Chondrocyte (in vitro differentiated cells): ENCODE measurements around the gene SLC28A1. TPM values are rescaled to one million over a fixed set of nuclear protein-coding genes. Genes with fewer than 3 reads are reported as not detected.

Experiments
- DNase-seq: peaks from one replicate; pipeline ENCODE4 v3.0.0; 2021; ENCODE audit warnings: mixed read lengths, low spot score
- H3K27ac Mint-ChIP-seq: one replicate; pipeline ENCODE4 v1.8.0; 2021; ENCODE audit warnings: mild to moderate bottlenecking, moderate library complexity, mixed read lengths; ENCODE audit not compliant: unreplicated experiment
- H3K27me3 Mint-ChIP-seq: 2 replicates; pipeline ENCODE4 v1.8.0; 2021; ENCODE audit warnings: low read depth, mixed read lengths
- H3K36me3 Mint-ChIP-seq: 2 replicates; pipeline ENCODE4 v1.8.0; 2021; ENCODE audit warnings: low read depth, mixed read lengths
- H3K4me1 Mint-ChIP-seq: 2 replicates; pipeline ENCODE4 v1.8.0; 2021; ENCODE audit warnings: low read depth, mild to moderate bottlenecking, mixed read lengths
- H3K4me3 Mint-ChIP-seq: one replicate; pipeline ENCODE4 v1.8.0; 2021; ENCODE audit warnings: mild to moderate bottlenecking, moderate library complexity, mixed read lengths; ENCODE audit not compliant: unreplicated experiment
- H3K9me3 Mint-ChIP-seq: 2 replicates; pipeline ENCODE4 v1.8.0; 2021; ENCODE audit warnings: low read depth, mixed read lengths
- CTCF ChIP-seq: fragments of 200-600 bp; sonication (generic); IDR thresholded peaks from 2 replicates; pipeline ENCODE4 v1.5.0; 2021; ENCODE audit warnings: antibody characterized with exemption, mild to moderate bottlenecking, moderate library complexity
- total RNA-seq: library from RNA; stranded (reverse); gene quantifications from 3 replicates; pipeline ENCODE4 v1.2.1, GENCODE V29; 2021

The SLC28A1 gene
- total RNA-seq, 1 donor from 2014 or later: not detected

- peaks cover 2% of the 10 kb centered on the region for H3K27me3 Mint-ChIP-seq
- H3K4me3 Mint-ChIP-seq: no peak overlapping the region
- no peak for TF ChIP-seq CTCF
- H3K27ac Mint-ChIP-seq: peak overlapping the region; percentile 78
- no peak for DNase-seq
- H3K36me3 Mint-ChIP-seq: peaks cover 3% of the 10 kb centered on the region
- H3K4me1 Mint-ChIP-seq: peaks cover 27% of the 10 kb centered on the region
- peaks cover 7% of the 10 kb centered on the region for H3K9me3 Mint-ChIP-seq
Measured at GRCh38 chr15:84903751-84904150, 19.3 kb downstream of the SLC28A1 start.

GRCh38 chr15:84904419-84904818 lies 20.0 kb downstream of the SLC28A1 start:
- H3K27me3 Mint-ChIP-seq: peaks cover 2% of the 10 kb centered on the region
- no peak for TF ChIP-seq CTCF
- H3K36me3 Mint-ChIP-seq: peaks cover 2% of the 10 kb centered on the region
- H3K27ac Mint-ChIP-seq: peak overlapping the region; percentile 78
- H3K9me3 Mint-ChIP-seq: peaks cover 4% of the 10 kb centered on the region
- no peak overlapping the region for H3K4me3 Mint-ChIP-seq
- DNase-seq: no peak
- peaks cover 33% of the 10 kb centered on the region for H3K4me1 Mint-ChIP-seq

DNA sequence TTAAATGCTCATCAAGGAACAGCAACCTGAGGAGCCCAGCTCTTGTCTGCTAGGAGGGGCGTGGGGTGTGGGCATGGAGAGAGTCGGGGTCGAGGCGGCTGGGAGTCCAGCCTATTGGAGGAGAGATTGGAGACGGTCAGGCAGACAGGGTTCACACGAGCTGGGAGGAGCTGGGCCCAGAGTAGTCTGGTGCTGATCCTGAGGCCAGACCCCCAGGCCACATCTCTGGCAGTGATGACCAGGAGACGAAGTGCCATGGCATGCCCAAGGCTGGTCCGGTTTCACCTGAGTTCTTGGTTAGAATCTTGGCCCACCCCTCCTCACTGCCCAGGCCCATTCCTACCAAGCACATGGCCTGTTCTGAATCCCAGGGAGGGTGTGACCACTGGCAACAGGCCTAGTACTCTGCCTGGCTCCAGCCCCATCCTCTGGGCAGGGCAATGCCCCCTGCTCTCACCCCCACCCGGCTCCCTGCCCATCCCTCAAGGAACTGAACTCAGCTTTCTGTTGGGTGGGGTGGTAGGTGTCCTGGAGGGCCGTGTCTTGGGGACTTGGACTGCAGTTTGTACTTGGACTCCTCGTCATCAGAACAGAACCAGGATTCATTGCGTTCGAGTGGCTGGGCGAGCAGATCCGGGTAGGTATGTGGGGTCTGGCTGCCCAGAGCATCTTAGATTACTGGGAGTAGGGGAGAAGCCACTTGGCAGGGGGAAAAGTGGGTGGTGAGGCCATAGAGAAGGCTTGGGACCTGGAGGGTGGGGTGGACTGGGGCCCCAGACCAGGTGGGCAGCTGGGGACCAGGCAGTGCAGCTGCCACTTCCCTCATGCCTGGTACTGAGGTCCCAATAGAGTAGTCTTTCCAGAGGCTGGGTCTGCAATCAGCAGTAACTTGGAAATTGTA lies 20.8 kb downstream of the SLC28A1 start:
- peak overlapping the region; percentile 78 for H3K27ac Mint-ChIP-seq
- no peaks in the 10 kb centered on the region for H3K27me3 Mint-ChIP-seq
- DNase-seq: no peak
- H3K4me1 Mint-ChIP-seq: peaks cover 33% of the 10 kb centered on the region
- H3K36me3 Mint-ChIP-seq: no peaks in the 10 kb centered on the region
- H3K9me3 Mint-ChIP-seq: no peaks in the 10 kb centered on the region
- H3K4me3 Mint-ChIP-seq: no peak overlapping the region
- TF ChIP-seq CTCF: no peak

- no peaks in the 10 kb centered on the region for H3K27me3 Mint-ChIP-seq
- no peak overlapping the region for H3K4me3 Mint-ChIP-seq
- H3K27ac Mint-ChIP-seq: no peak overlapping the region
- TF ChIP-seq CTCF: no peak
- DNase-seq: no peak
- no peaks in the 10 kb centered on the region for H3K9me3 Mint-ChIP-seq
- peaks cover 55% of the 10 kb centered on the region for H3K4me1 Mint-ChIP-seq
- H3K36me3 Mint-ChIP-seq: no peaks in the 10 kb centered on the region
Measured at GRCh38 chr15:84907731-84908130, 23.3 kb downstream of the SLC28A1 start.

DNA sequence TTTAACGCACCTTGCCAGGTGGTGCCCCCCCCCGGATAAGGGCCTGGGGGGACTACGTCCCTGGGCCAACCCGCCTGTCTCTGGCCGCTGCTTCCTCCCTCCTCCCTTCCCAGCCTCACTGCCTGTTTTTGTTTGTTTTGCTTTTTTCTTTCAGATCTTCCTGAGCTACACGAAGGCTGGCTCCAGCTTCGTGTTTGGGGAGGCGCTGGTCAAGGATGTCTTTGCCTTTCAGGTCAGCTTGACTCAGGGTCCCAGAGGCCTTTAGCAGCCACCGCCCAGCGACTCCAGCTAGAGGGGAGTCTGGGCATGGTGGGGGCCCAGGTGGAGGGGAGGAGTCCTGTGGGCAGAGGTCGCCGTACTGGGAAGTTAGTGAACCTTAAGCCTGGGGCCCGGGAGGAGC lies 24.1 kb downstream of the SLC28A1 start:
- H3K4me1 Mint-ChIP-seq: peaks cover 63% of the 10 kb centered on the region
- no peak for TF ChIP-seq CTCF
- DNase-seq: no peak
- no peak overlapping the region for H3K27ac Mint-ChIP-seq
- no peak overlapping the region for H3K4me3 Mint-ChIP-seq
- no peaks in the 10 kb centered on the region for H3K27me3 Mint-ChIP-seq
- H3K36me3 Mint-ChIP-seq: no peaks in the 10 kb centered on the region
- H3K9me3 Mint-ChIP-seq: no peaks in the 10 kb centered on the region
